GM12801 (cell line): ENCODE data around the gene LRMDA.

Experiments
- CTCF ChIP-seq: IDR thresholded peaks from one replicate; pipeline ENCODE4 v1.5.1; 2011; ENCODE audit warnings: control low read depth; ENCODE audit not compliant: insufficient read length; ENCODE audit errors: extremely low read depth

LRMDA gene

GRCh38 chr10:75422913-75423312 lies 8.5 kb upstream of the LRMDA start:
- TF ChIP-seq CTCF = no peak

GRCh38 chr10:75424571-75424970 lies 6.9 kb upstream of the LRMDA start:
- TF ChIP-seq CTCF = no peak

GRCh38 chr10:75425291-75426079 lies 5.9 kb upstream of the LRMDA start:
- no peak for TF ChIP-seq CTCF

- no peak for TF ChIP-seq CTCF
These were observed 4.5 kb upstream of the LRMDA start for GRCh38 chr10:75426880-75427279.

- TF ChIP-seq CTCF = no peak
These were observed 3.5 kb upstream of the LRMDA start for GRCh38 chr10:75427951-75428350.

GRCh38 chr10:75428434-75429158 lies 2.8 kb upstream of the LRMDA start:
- TF ChIP-seq CTCF = no peak

- TF ChIP-seq CTCF = no peak
These were observed 2.1 kb upstream of the LRMDA start for GRCh38 chr10:75429159-75429827.
